Endothelial cell of umbilical vein (primary cell): ENCODE results near the gene RPS6KA5.

ENCODE experiments used
- MYC ChIP-seq: IDR thresholded peaks from one replicate; pipeline ENCODE4 v1.6.1; 2011; ENCODE audit warnings: mild to moderate bottlenecking, low read depth, low read length
- POLR2AphosphoS5 ChIP-seq: IDR thresholded peaks from 2 replicates; pipeline ENCODE4 v1.6.1; 2012; ENCODE audit warnings: low read depth, mild to moderate bottlenecking, control low read depth, low read length, moderate library complexity; ENCODE audit not compliant: insufficient read depth
- TF ChIP-seq, protein P1 (sequence below): IDR thresholded peaks from 2 replicates; pipeline ENCODE4 v1.6.1; 2011; ENCODE audit not compliant: insufficient read depth, insufficient read length

DNA sequence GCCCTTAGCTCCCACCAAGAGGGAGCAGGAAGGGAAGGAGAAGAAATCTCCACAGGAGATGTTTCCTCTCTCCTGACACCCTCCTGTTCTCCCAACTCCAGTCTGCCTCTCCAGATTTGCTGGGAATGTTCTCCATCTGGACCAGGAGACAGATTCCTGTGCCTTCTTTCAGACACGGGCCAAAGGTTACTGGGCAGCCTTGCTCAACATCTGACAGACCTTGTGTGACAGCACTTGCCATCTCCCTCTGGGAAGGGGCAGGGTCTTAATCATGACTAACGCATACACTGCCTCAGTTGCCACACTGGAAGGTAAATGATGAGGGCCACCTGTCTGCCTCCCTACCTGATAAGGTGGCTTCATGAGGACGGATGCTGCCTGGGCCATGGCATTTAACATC lies 241.7 kb downstream of the RPS6KA5 start:
- TF ChIP-seq POLR2AphosphoS5 (no peak), MYC (no peak)
- TF ChIP-seq, protein P1, sequence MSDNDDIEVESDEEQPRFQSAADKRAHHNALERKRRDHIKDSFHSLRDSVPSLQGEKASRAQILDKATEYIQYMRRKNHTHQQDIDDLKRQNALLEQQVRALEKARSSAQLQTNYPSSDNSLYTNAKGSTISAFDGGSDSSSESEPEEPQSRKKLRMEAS: no peak
